Hepatocyte (in vitro differentiated cells): ENCODE measurements around the gene LRRC26. TPM values are rescaled to one million over a fixed set of nuclear protein-coding genes. Genes with fewer than 3 reads are reported as not detected.
A peak's percentile ranks its signal among the peaks of the same experiment; 100 is the strongest.

ENCODE experiments used
- DNase-seq: peaks from one replicate; pipeline ENCODE4 v3.0.0-alpha.2; 2016; ENCODE audit warnings: low spot score
- H2AFZ ChIP-seq: fragments of 200-600 bp; sonication (generic); 2 replicates; pipeline ENCODE4 v1.6.0; 2016; ENCODE audit warnings: antibody characterized with exemption, mild to moderate bottlenecking
- H3K27ac ChIP-seq: fragments of 200-600 bp; sonication (generic); 2 replicates; pipeline ENCODE4 v1.5.1; 2016; ENCODE audit warnings: mild to moderate bottlenecking
- H3K27me3 ChIP-seq: fragments of 200-600 bp; sonication (generic); 2 replicates; pipeline ENCODE4 v1.6.1; 2016
- H3K36me3 ChIP-seq: fragments of 200-600 bp; sonication (generic); replicated peaks from 2 replicates; pipeline ENCODE4 v1.5.1; 2016; ENCODE audit warnings: low read depth; ENCODE audit not compliant: insufficient read depth
- H3K4me1 ChIP-seq: fragments of 200-600 bp; sonication (generic); 2 replicates; pipeline ENCODE4 v1.5.1; 2016; ENCODE audit warnings: mild to moderate bottlenecking, moderate library complexity; ENCODE audit not compliant: insufficient read depth
- H3K4me2 ChIP-seq: fragments of 200-600 bp; sonication (generic); 2 replicates; pipeline ENCODE4 v1.6.0; 2016
- H3K4me3 ChIP-seq: fragments of 200-600 bp; sonication (generic); 2 replicates; pipeline ENCODE4 v1.5.1; 2016; ENCODE audit warnings: mild to moderate bottlenecking
- H3K79me2 ChIP-seq: fragments of 200-600 bp; sonication (generic); 2 replicates; pipeline ENCODE4 v1.6.0; 2017; ENCODE audit warnings: mild to moderate bottlenecking
- H3K9me2 ChIP-seq: fragments of 200-600 bp; sonication (generic); replicated peaks from 2 replicates; pipeline ENCODE4 v1.6.0; 2017; ENCODE audit warnings: mild to moderate bottlenecking; ENCODE audit not compliant: insufficient read depth
- H3K9me3 ChIP-seq: fragments of 200-600 bp; sonication (generic); 2 replicates; pipeline ENCODE4 v1.5.1; 2016; ENCODE audit warnings: low read depth, mild to moderate bottlenecking
- H4K20me1 ChIP-seq: fragments of 200-600 bp; sonication (generic); 2 replicates; pipeline ENCODE4 v1.6.0; 2016; ENCODE audit warnings: mild to moderate bottlenecking; ENCODE audit not compliant: insufficient read depth, poor library complexity, severe bottlenecking
- CTCF ChIP-seq: fragments of 200-600 bp; sonication (generic); IDR thresholded peaks from 2 replicates; pipeline ENCODE4 v1.5.1; 2016; ENCODE audit warnings: antibody characterized with exemption, mild to moderate bottlenecking; ENCODE audit not compliant: poor library complexity
- EZH2 ChIP-seq: fragments of 200-600 bp; sonication (generic); IDR thresholded peaks from 2 replicates; pipeline ENCODE4 v1.6.1; 2016; ENCODE audit warnings: antibody characterized with exemption, mild to moderate bottlenecking, borderline replicate concordance
- EZH2phosphoT487 ChIP-seq: fragments of 200-600 bp; sonication (generic); IDR thresholded peaks from one replicate; pipeline ENCODE4 v1.6.1; 2018; ENCODE audit warnings: antibody characterized with exemption, mild to moderate bottlenecking, low read depth, moderate library complexity; ENCODE audit not compliant: unreplicated experiment, severe bottlenecking
- WGBS: methylation state at CpG from one replicate; pipeline ENCODE4 v1.1.6; 2016; ENCODE audit warnings: low lambda C conversion rate; ENCODE audit errors: missing lambda C conversion rate; 5-methylcytosine and 5-hydroxymethylcytosine counted together
- polyA plus RNA-seq: library from polyadenylated mRNA; unstranded; fragments of >200 nt; fragmentation: Nextera tagmentation; extraction: Ambion mirVana; gene quantifications from 2 replicates; pipeline ENCODE4 v1.2.1, GENCODE V29; 2016
- total RNA-seq: library from RNA; depleted of rRNA; stranded (reverse); fragments of >200 nt; gene quantifications from 2 replicates; pipeline ENCODE4 v1.2.3, GENCODE V29; 2014

LRRC26 gene
- total and polyA plus RNA-seq, 2 experiments from 2014 or later, result 0.73 to 2.6 TPM

- DNase-seq, result no peak
- Histone ChIP-seq H4K20me1 (peaks cover 59% of the 10 kb centered on the region), H3K9me3 (no peaks in the 10 kb centered on the region), H3K27me3 (no peaks in the 10 kb centered on the region), H3K27ac (no peak overlapping the region), H3K4me1 (peaks cover 41% of the 10 kb centered on the region), H2AFZ (no peak overlapping the region), H3K4me3 (no peak overlapping the region), H3K9me2 (no peaks in the 10 kb centered on the region), H3K79me2 (peaks cover 88% of the 10 kb centered on the region), H3K4me2 (no peak overlapping the region), H3K36me3 (no peaks in the 10 kb centered on the region)
- TF ChIP-seq EZH2 (no peak), CTCF (no peak)
- WGBS, result 92% methylated on average over 20 of the region's 22 CpGs
Observed at GRCh38 chr9:137191691-137192447, 22.0 kb upstream of the LRRC26 start.

- H3K9me2 ChIP-seq, result no peaks in the 10 kb centered on the region
- 94% methylated on average over 3 of the region's 3 CpGs for WGBS
- H2AFZ ChIP-seq, result no peak overlapping the region
- H3K27me3 ChIP-seq, result no peaks in the 10 kb centered on the region
- no peak overlapping the region for H3K4me3 ChIP-seq
- H4K20me1 ChIP-seq, result peaks cover 54% of the 10 kb centered on the region
- DNase-seq, result no peak
- TF ChIP-seq EZH2phosphoT487 (no peak), CTCF (no peak), EZH2 (no peak)
- peaks cover 87% of the 10 kb centered on the region for H3K79me2 ChIP-seq
- H3K9me3 ChIP-seq, result no peaks in the 10 kb centered on the region
- H3K27ac ChIP-seq, result no peak overlapping the region
- H3K36me3 ChIP-seq, result no peaks in the 10 kb centered on the region
- no peak overlapping the region for H3K4me2 ChIP-seq
- peaks cover 41% of the 10 kb centered on the region for H3K4me1 ChIP-seq
Observed at GRCh38 chr9:137191245-137191644, 21.4 kb upstream of the LRRC26 start.

GRCh38 chr9:137190315-137190856 is 20.5 kb upstream of the LRRC26 start:
- Histone ChIP-seq H3K9me2 (no peaks in the 10 kb centered on the region), H3K27me3 (no peaks in the 10 kb centered on the region), H3K4me3 (no peak overlapping the region), H3K4me1 (peaks cover 34% of the 10 kb centered on the region), H3K9me3 (no peaks in the 10 kb centered on the region), H3K79me2 (peaks cover 79% of the 10 kb centered on the region), H3K27ac (peak overlapping the region; percentile 98), H3K36me3 (no peaks in the 10 kb centered on the region), H4K20me1 (peaks cover 45% of the 10 kb centered on the region), H3K4me2 (peak overlapping the region; percentile 92), H2AFZ (no peak overlapping the region)
- 96% methylated on average over 5 of the region's 9 CpGs for WGBS
- peak; percentile 42 for DNase-seq
- TF ChIP-seq CTCF (no peak), EZH2phosphoT487 (no peak), EZH2 (no peak)
